Activated CD8-positive, alpha-beta memory T cell treated with anti-CD3 and anti-CD28 coated beads, Interleukin-2, amount 10 ng/mL, durations not matched to agents 7 days and 5 days (primary cell): ENCODE measurements around the gene ADAMTS20. TPM values are rescaled to one million over a fixed set of nuclear protein-coding genes. Genes with fewer than 3 reads are reported as not detected.

Experiments
- ATAC-seq: fragments of 150-1000 bp; cut with Tn5 transposase; one replicate; pipeline ENCODE4 v1.10.0; 2021; ENCODE audit warnings: moderate library complexity
- CTCF ChIA-PET: fragments of 350-600 bp; sonication (Branson Sonifier 250); formaldehyde crosslinking; loops from one replicate; lab custom pipeline; 2021; ENCODE audit warnings: antibody characterized with exemption; lab: Charles Lee
- DNase-seq: peaks from one replicate; pipeline ENCODE4 v3.0.0-alpha.2; 2020
- H3K27ac Mint-ChIP-seq: one replicate; pipeline ENCODE4 v1.8.0; 2021; ENCODE audit warnings: mild to moderate bottlenecking, mixed read lengths
- H3K27me3 Mint-ChIP-seq: one replicate; pipeline ENCODE4 v1.8.0; 2021; ENCODE audit warnings: mixed read lengths
- H3K36me3 Mint-ChIP-seq: one replicate; pipeline ENCODE4 v1.8.0; 2021; ENCODE audit warnings: mild to moderate bottlenecking, mixed read lengths
- H3K4me1 Mint-ChIP-seq: one replicate; pipeline ENCODE4 v1.8.0; 2021; ENCODE audit warnings: mixed read lengths
- H3K4me3 Mint-ChIP-seq: one replicate; pipeline ENCODE4 v1.8.0; 2021; ENCODE audit warnings: mild to moderate bottlenecking, moderate library complexity, mixed read lengths
- H3K9me3 Mint-ChIP-seq: one replicate; pipeline ENCODE4 v1.8.0; 2022; ENCODE audit warnings: low read depth, mixed read lengths
- total RNA-seq, 2 experiments: library from RNA; stranded (reverse); gene quantifications; one replicate each; pipeline ENCODE4 v1.2.3, GENCODE V29; 2021

ADAMTS20 gene
- total RNA-seq, 2 experiments from 2014 or later: not detected

DNA sequence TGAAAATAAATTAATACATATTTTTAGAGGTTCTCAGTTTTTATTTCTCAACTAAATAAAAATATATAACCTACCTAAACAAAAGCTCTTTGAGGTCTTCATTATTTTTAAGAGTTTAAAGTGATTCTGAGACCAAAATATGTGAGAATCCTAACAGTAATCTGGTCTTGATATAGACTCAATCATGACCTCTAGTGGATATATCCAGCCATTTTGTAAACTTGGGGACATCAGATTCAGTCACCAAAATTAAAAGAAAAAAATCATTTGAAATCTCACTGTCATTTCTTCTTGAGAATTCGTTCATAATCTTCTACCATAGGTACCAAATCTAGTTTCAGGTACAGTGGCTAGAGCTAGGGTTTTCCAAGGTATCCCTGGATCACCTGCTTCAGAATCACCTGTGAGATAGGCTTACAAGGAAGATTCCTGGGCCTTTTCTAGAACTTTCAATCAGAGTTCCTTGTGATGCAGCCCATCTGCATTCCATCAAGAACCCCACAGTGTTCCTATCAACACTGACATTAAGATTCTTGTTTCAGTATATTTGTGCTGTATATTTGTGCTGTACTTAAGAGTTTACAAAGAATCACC, 214.9 kb downstream of the ADAMTS20 start:
- CTCF ChIA-PET: no interaction called here
- DNase-seq (no peak), ATAC-seq (no peak)
- Mint-ChIP-seq H3K4me1 (no peaks in the 10 kb centered on the region), H3K4me3 (no peak overlapping the region), H3K36me3 (no peaks in the 10 kb centered on the region), H3K27ac (no peak overlapping the region), H3K9me3 (no peaks in the 10 kb centered on the region), H3K27me3 (no peaks in the 10 kb centered on the region)

DNA sequence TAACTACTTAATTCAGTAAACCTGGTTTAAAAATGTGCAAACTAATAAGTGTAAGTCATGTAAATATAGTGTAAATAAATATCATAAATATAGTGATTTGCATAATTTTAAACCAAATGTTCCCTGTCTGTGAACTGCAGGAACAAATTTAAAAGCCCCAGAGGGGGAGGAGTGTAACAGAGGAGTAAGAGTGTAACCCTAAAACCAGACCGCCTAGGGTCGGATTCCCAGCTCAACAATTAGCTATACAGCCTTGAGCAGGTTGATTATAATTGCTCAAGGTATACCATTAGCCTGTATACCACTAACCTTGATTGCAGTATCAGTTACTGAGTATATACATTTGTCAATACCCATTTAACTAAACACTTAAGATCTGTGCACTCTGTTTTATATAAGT, 218.4 kb downstream of the ADAMTS20 start:
- no peaks in the 10 kb centered on the region for H3K4me1 Mint-ChIP-seq
- H3K27ac Mint-ChIP-seq: no peak overlapping the region
- no peaks in the 10 kb centered on the region for H3K36me3 Mint-ChIP-seq
- CTCF ChIA-PET: no interaction called here
- no peaks in the 10 kb centered on the region for H3K9me3 Mint-ChIP-seq
- H3K4me3 Mint-ChIP-seq: no peak overlapping the region
- no peak for DNase-seq
- no peaks in the 10 kb centered on the region for H3K27me3 Mint-ChIP-seq
- no peak for ATAC-seq

DNA sequence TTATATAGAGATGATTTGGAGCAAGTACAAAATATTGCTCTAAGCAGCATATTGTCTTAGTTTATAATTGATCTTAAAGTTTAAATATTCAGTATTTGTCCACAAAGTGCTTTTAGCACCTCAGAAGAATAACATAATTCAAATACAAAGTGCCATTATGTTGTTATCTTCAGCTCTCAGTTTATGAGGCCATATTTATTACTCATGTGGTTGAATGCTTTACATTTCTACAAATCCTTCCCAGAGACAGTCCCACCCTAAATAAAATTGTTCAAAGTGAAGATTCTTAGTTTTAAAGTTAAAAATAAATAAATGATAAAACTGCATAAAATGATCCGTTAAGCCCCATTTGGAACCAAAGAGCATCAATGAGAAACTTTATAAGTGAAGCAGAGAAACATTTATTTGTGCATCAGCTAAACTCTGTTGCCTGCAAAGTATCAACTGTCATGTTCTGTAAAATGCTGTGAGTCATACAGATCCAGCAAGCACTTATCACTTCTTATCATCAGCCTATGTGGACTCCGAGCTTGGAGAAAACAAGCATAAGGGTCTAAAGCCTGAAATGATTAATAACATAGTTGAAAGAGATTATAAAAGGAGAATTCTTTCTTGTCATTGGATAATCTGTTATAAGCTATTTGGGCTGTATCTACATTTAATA, 218.9 kb downstream of the ADAMTS20 start:
- CTCF ChIA-PET: no interaction called here
- no peak for DNase-seq
- H3K4me1 Mint-ChIP-seq: no peaks in the 10 kb centered on the region
- no peaks in the 10 kb centered on the region for H3K27me3 Mint-ChIP-seq
- H3K4me3 Mint-ChIP-seq: no peak overlapping the region
- H3K9me3 Mint-ChIP-seq: no peaks in the 10 kb centered on the region
- no peak overlapping the region for H3K27ac Mint-ChIP-seq
- ATAC-seq: no peak
- H3K36me3 Mint-ChIP-seq: no peaks in the 10 kb centered on the region

GRCh38 chr12:43331935-43332334, 220.1 kb downstream of the ADAMTS20 start:
- no peak for DNase-seq
- H3K4me3 Mint-ChIP-seq: no peak overlapping the region
- CTCF ChIA-PET: no interaction called here

GRCh38 chr12:43329375-43329774, 222.6 kb downstream of the ADAMTS20 start:
- H3K4me3 Mint-ChIP-seq: no peak overlapping the region
- no peaks in the 10 kb centered on the region for H3K27me3 Mint-ChIP-seq
- no peaks in the 10 kb centered on the region for H3K9me3 Mint-ChIP-seq
- no peak overlapping the region for H3K27ac Mint-ChIP-seq
- CTCF ChIA-PET: no interaction called here
- DNase-seq (no peak), ATAC-seq (no peak)
- no peaks in the 10 kb centered on the region for H3K36me3 Mint-ChIP-seq
- H3K4me1 Mint-ChIP-seq: no peaks in the 10 kb centered on the region

More at GRCh38 chr12:43331935-43332334, 220.1 kb downstream of the ADAMTS20 start:
- Mint-ChIP-seq H3K36me3 (no peaks in the 10 kb centered on the region), H3K27me3 (no peaks in the 10 kb centered on the region), H3K4me1 (no peaks in the 10 kb centered on the region), H3K9me3 (no peaks in the 10 kb centered on the region), H3K27ac (no peak overlapping the region)
- no peak for ATAC-seq

DNA sequence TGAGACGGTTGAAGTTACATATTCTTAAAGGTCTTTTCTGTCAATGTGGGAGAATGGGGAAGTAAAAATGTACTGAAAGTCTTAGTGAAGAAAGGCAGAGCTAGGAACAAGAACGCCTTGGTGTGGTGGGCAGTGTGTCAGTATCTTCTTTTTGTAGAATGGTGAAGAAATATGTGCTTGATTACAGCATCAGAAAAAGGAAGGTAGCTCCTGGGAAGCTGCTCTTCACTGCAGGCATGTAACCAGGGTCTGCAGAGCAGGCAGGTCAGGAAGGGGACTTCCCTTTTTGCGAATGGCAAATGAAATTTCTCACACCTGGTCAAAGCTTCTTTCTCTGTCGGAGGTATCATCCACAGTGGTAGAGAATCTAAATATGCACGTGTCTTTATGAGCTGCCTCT, 226.2 kb downstream of the ADAMTS20 start:
- Mint-ChIP-seq H3K4me1 (no peaks in the 10 kb centered on the region), H3K27me3 (no peaks in the 10 kb centered on the region), H3K27ac (no peak overlapping the region), H3K9me3 (no peaks in the 10 kb centered on the region), H3K4me3 (no peak overlapping the region), H3K36me3 (no peaks in the 10 kb centered on the region)
- DNase-seq: no peak
- CTCF ChIA-PET: no interaction called here
- ATAC-seq: no peak

- CTCF ChIA-PET: no interaction called here
- H3K4me3 Mint-ChIP-seq: no peak overlapping the region
- H3K4me1 Mint-ChIP-seq: no peaks in the 10 kb centered on the region
- ATAC-seq (no peak), DNase-seq (no peak)
- no peaks in the 10 kb centered on the region for H3K36me3 Mint-ChIP-seq
- no peaks in the 10 kb centered on the region for H3K27me3 Mint-ChIP-seq
- H3K27ac Mint-ChIP-seq: no peak overlapping the region
- no peaks in the 10 kb centered on the region for H3K9me3 Mint-ChIP-seq
Observed at GRCh38 chr12:43320281-43320680, 231.7 kb downstream of the ADAMTS20 start.

- Mint-ChIP-seq H3K4me1 (no peaks in the 10 kb centered on the region), H3K36me3 (no peaks in the 10 kb centered on the region), H3K27ac (no peak overlapping the region), H3K27me3 (no peaks in the 10 kb centered on the region), H3K4me3 (no peak overlapping the region), H3K9me3 (no peaks in the 10 kb centered on the region)
- CTCF ChIA-PET: no interaction called here
- DNase-seq (no peak), ATAC-seq (no peak)
Observed at GRCh38 chr12:43318021-43318420, 234.0 kb downstream of the ADAMTS20 start.

- Mint-ChIP-seq H3K36me3 (no peaks in the 10 kb centered on the region), H3K4me3 (no peak overlapping the region), H3K4me1 (no peaks in the 10 kb centered on the region), H3K27me3 (no peaks in the 10 kb centered on the region), H3K27ac (no peak overlapping the region), H3K9me3 (no peaks in the 10 kb centered on the region)
- CTCF ChIA-PET: no interaction called here
- ATAC-seq: no peak
- DNase-seq: no peak
Observed at GRCh38 chr12:43317156-43317555, 234.8 kb downstream of the ADAMTS20 start.

GRCh38 chr12:43316520-43316919, 235.5 kb downstream of the ADAMTS20 start:
- H3K4me3 Mint-ChIP-seq: no peak overlapping the region
- no peaks in the 10 kb centered on the region for H3K9me3 Mint-ChIP-seq
- no peaks in the 10 kb centered on the region for H3K36me3 Mint-ChIP-seq
- H3K27ac Mint-ChIP-seq: no peak overlapping the region
- CTCF ChIA-PET: no interaction called here
- H3K4me1 Mint-ChIP-seq: no peaks in the 10 kb centered on the region
- no peak for DNase-seq
- no peak for ATAC-seq
- H3K27me3 Mint-ChIP-seq: no peaks in the 10 kb centered on the region

DNA sequence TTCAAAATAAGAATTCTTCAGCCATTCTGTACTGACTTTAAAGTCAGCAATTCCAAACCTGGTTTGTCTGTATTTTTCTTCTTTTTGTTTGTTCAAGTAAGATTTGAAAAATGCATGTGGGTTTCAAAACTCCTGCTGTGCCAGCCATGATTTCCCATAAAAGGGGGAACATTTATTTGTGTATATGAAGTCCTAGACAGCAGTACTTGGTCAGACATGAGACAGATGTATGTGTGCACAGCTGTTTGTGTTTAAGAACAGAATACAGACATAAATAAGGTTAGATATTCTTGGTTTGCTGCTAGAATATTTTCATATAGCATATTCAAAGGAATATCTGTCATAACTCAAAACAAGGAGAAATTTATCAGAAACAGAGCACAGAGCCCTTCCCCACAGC, 236.0 kb downstream of the ADAMTS20 start:
- Mint-ChIP-seq H3K27ac (no peak overlapping the region), H3K9me3 (no peaks in the 10 kb centered on the region), H3K27me3 (no peaks in the 10 kb centered on the region), H3K4me3 (no peak overlapping the region), H3K36me3 (no peaks in the 10 kb centered on the region), H3K4me1 (no peaks in the 10 kb centered on the region)
- CTCF ChIA-PET: no interaction called here
- DNase-seq (no peak), ATAC-seq (no peak)

- Mint-ChIP-seq H3K4me1 (no peaks in the 10 kb centered on the region), H3K27me3 (no peaks in the 10 kb centered on the region), H3K4me3 (no peak overlapping the region), H3K36me3 (no peaks in the 10 kb centered on the region), H3K9me3 (peaks cover 3% of the 10 kb centered on the region), H3K27ac (no peak overlapping the region)
- ATAC-seq (no peak), DNase-seq (no peak)
- CTCF ChIA-PET: no interaction called here
Observed at GRCh38 chr12:43312991-43313505, 239.0 kb downstream of the ADAMTS20 start.

DNA sequence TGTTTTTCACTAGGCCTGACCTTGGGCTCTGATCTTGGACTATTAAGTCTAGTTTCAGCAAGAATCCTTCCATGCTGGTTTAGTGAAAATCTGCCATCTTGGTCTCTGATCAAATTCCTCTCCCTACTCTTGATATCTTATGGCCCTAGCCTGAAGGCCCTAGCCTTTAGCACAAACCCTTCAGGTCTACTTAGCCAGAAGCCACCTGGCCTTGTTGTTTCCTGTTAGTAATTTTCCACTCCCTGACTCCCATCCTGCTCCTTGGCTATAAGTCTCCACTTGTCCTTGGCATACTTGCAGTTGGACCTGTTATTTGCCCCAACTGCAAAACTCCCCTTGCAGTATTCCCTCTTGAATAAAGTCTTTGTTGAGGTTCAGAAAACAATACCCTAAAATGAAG, 241.4 kb downstream of the ADAMTS20 start:
- no peak for ATAC-seq
- peaks cover 4% of the 10 kb centered on the region for H3K9me3 Mint-ChIP-seq
- DNase-seq: no peak
- CTCF ChIA-PET: no interaction called here
- H3K27ac Mint-ChIP-seq: no peak overlapping the region
- no peaks in the 10 kb centered on the region for H3K4me1 Mint-ChIP-seq
- H3K36me3 Mint-ChIP-seq: no peaks in the 10 kb centered on the region
- H3K4me3 Mint-ChIP-seq: no peak overlapping the region
- no peaks in the 10 kb centered on the region for H3K27me3 Mint-ChIP-seq

- DNase-seq (no peak), ATAC-seq (no peak)
- H3K4me1 Mint-ChIP-seq: no peaks in the 10 kb centered on the region
- H3K27ac Mint-ChIP-seq: no peak overlapping the region
- no peaks in the 10 kb centered on the region for H3K36me3 Mint-ChIP-seq
- CTCF ChIA-PET: no interaction called here
- peaks cover 4% of the 10 kb centered on the region for H3K9me3 Mint-ChIP-seq
- no peaks in the 10 kb centered on the region for H3K27me3 Mint-ChIP-seq
- no peak overlapping the region for H3K4me3 Mint-ChIP-seq
Observed at GRCh38 chr12:43309959-43310358, 242.0 kb downstream of the ADAMTS20 start.
